ENCODE data around the gene IP6K3.

- TF ChIP-seq POLR2A (IDR thresholded peaks at IDR 0.05) (no peak), CTCF (IDR thresholded peaks at IDR 0.05) (no peak)
Measured at GRCh38 chr6:33710296-33711121, 36.2 kb downstream of the IP6K3 start.

Data from testis (tissue), 2 donors.